DMS 273 treated with DMSO at 0.1 percent for 48 hours (cell line): Measurements from ENCODE around the gene ADCY5.

Experiments used
- DNase-seq: peaks from one replicate; lab custom pipeline; 2025; lab: John Stamatoyannopoulos, UW

Gene ADCY5

GRCh38 chr3:123341871-123342630 lies 106.8 kb downstream of the ADCY5 start:
- no peak for DNase-seq

- no peak for DNase-seq
Measured at GRCh38 chr3:123340336-123340735, 108.6 kb downstream of the ADCY5 start.

GRCh38 chr3:123339302-123339701 lies 109.6 kb downstream of the ADCY5 start:
- DNase-seq: no peak

GRCh38 chr3:123338620-123339061 lies 110.2 kb downstream of the ADCY5 start:
- DNase-seq: no peak

- no peak for DNase-seq
Measured at GRCh38 chr3:123337948-123338619, 110.8 kb downstream of the ADCY5 start.

GRCh38 chr3:123337226-123337625 lies 111.7 kb downstream of the ADCY5 start:
- DNase-seq: no peak

GRCh38 chr3:123336441-123336851 lies 112.4 kb downstream of the ADCY5 start:
- no peak for DNase-seq

- no peak for DNase-seq
Measured at GRCh38 chr3:123336001-123336400, 112.9 kb downstream of the ADCY5 start.

- no peak for DNase-seq
Measured at GRCh38 chr3:123335007-123335670, 113.8 kb downstream of the ADCY5 start.

- no peak for DNase-seq
Measured at GRCh38 chr3:123334056-123334455, 114.8 kb downstream of the ADCY5 start.

GRCh38 chr3:123333401-123333800 lies 115.5 kb downstream of the ADCY5 start:
- no peak for DNase-seq

- DNase-seq: no peak
Measured at GRCh38 chr3:123332124-123332641, 116.7 kb downstream of the ADCY5 start.

- no peak for DNase-seq
Measured at GRCh38 chr3:123331651-123332050, 117.2 kb downstream of the ADCY5 start.

- DNase-seq: no peak
Measured at GRCh38 chr3:123331006-123331405, 117.9 kb downstream of the ADCY5 start.

- DNase-seq: no peak
Measured at GRCh38 chr3:123330441-123330991, 118.4 kb downstream of the ADCY5 start.

- DNase-seq: no peak
Measured at GRCh38 chr3:123329636-123330340, 119.1 kb downstream of the ADCY5 start.

GRCh38 chr3:123328851-123329635 lies 119.8 kb downstream of the ADCY5 start:
- peak; percentile 28 for DNase-seq

GRCh38 chr3:123327956-123328850 lies 120.7 kb downstream of the ADCY5 start:
- no peak for DNase-seq

GRCh38 chr3:123327480-123327879 lies 121.4 kb downstream of the ADCY5 start:
- DNase-seq: no peak

- DNase-seq: no peak
Measured at GRCh38 chr3:123326531-123326930, 122.4 kb downstream of the ADCY5 start.
